ENCODE results near the gene CX3CR1. TPM values are rescaled to one million over a fixed set of nuclear protein-coding genes. Genes with fewer than 3 reads are reported as not detected.

The CX3CR1 gene
- polyA plus RNA-seq, 1 donor from 2014 or later, result not detected

- H3K79me2 ChIP-seq (replicated peaks; ENCODE audit: insufficient read depth, low read length), result no peaks in the 10 kb centered on the region
- H3K27me3 ChIP-seq (ENCODE audit: insufficient read depth, low read depth, low read length), result no peaks in the 10 kb centered on the region
- no peak overlapping the region for H2AFZ ChIP-seq (ENCODE audit: low read depth, low read length)
- TF ChIP-seq MXI1 (conservative IDR thresholded peaks at IDR 0.05; ENCODE audit: poor library complexity, severe bottlenecking) (no peak), POLR2AphosphoS5 (IDR thresholded peaks at IDR 0.05) (no peak), EP300 (conservative IDR thresholded peaks at IDR 0.05; ENCODE audit: poor library complexity, severe bottlenecking) (no peak), TAF1 (IDR thresholded peaks at IDR 0.05; ENCODE audit: low read depth) (no peak), REST (IDR thresholded peaks at IDR 0.05; ENCODE audit: borderline replicate concordance) (no peak), CTCF (IDR thresholded peaks at IDR 0.05; ENCODE audit: poor library complexity, severe bottlenecking) (no peak), EZH2 (IDR thresholded peaks at IDR 0.05; ENCODE audit: borderline replicate concordance, insufficient read depth, low read length, poor library complexity, severe bottlenecking) (no peak), RAD21 (conservative IDR thresholded peaks at IDR 0.05) (no peak), SMC3 (conservative IDR thresholded peaks at IDR 0.05; ENCODE audit: poor library complexity) (no peak)
- no peaks in the 10 kb centered on the region for H3K9me2 ChIP-seq (ENCODE audit: insufficient read depth, low read length)
- no peak overlapping the region for H3K4me2 ChIP-seq (ENCODE audit: low read length)
- no peak overlapping the region for H3K4me3 ChIP-seq (ENCODE audit: low read length)
- H3K9me3 ChIP-seq (ENCODE audit: low read length), result no peaks in the 10 kb centered on the region
- H3K36me3 ChIP-seq (ENCODE audit: insufficient read depth, low read length), result no peaks in the 10 kb centered on the region
- no peaks in the 10 kb centered on the region for H4K20me1 ChIP-seq (ENCODE audit: insufficient read depth)
- H3F3A ChIP-seq (ENCODE audit: insufficient read depth, low read length, poor library complexity, severe bottlenecking), result no peaks in the 10 kb centered on the region
- no peak overlapping the region for H3K9ac ChIP-seq (ENCODE audit: low read length)
- H3K27ac ChIP-seq (ENCODE audit: low read length), result no peak overlapping the region
Measured at GRCh38 chr3:39276746-39277145, 3.1 kb downstream of the CX3CR1 start.

GRCh38 chr3:39275963-39276593 lies 3.8 kb downstream of the CX3CR1 start:
- Histone ChIP-seq H3K27me3 (ENCODE audit: insufficient read depth, low read depth, low read length) (no peaks in the 10 kb centered on the region), H4K20me1 (ENCODE audit: insufficient read depth) (no peaks in the 10 kb centered on the region), H3K4me3 (ENCODE audit: low read length) (no peak overlapping the region), H2AFZ (ENCODE audit: low read depth, low read length) (no peak overlapping the region), H3F3A (ENCODE audit: insufficient read depth, low read length, poor library complexity, severe bottlenecking) (no peaks in the 10 kb centered on the region), H3K9ac (ENCODE audit: low read length) (no peak overlapping the region), H3K4me2 (ENCODE audit: low read length) (no peak overlapping the region), H3K79me2 (replicated peaks; ENCODE audit: insufficient read depth, low read length) (no peaks in the 10 kb centered on the region), H3K9me2 (ENCODE audit: insufficient read depth, low read length) (no peaks in the 10 kb centered on the region), H3K9me3 (ENCODE audit: low read length) (no peaks in the 10 kb centered on the region), H3K36me3 (ENCODE audit: insufficient read depth, low read length) (no peaks in the 10 kb centered on the region), H3K27ac (ENCODE audit: low read length) (no peak overlapping the region)
- no peak for TF ChIP-seq SMC3 (conservative IDR thresholded peaks at IDR 0.05; ENCODE audit: poor library complexity)
- no peak for TF ChIP-seq POLR2AphosphoS5 (IDR thresholded peaks at IDR 0.05)
- TF ChIP-seq MXI1 (conservative IDR thresholded peaks at IDR 0.05; ENCODE audit: poor library complexity, severe bottlenecking), result no peak
- TF ChIP-seq CTCF (IDR thresholded peaks at IDR 0.05; ENCODE audit: poor library complexity, severe bottlenecking), result no peak
- TF ChIP-seq RAD21 (conservative IDR thresholded peaks at IDR 0.05), result no peak
- TF ChIP-seq TAF1 (IDR thresholded peaks at IDR 0.05; ENCODE audit: low read depth), result no peak
- no peak for TF ChIP-seq EP300 (conservative IDR thresholded peaks at IDR 0.05; ENCODE audit: poor library complexity, severe bottlenecking)
- no peak for TF ChIP-seq REST (IDR thresholded peaks at IDR 0.05; ENCODE audit: borderline replicate concordance)
- no peak for TF ChIP-seq EZH2 (IDR thresholded peaks at IDR 0.05; ENCODE audit: borderline replicate concordance, insufficient read depth, low read length, poor library complexity, severe bottlenecking)

Measured in neural cell (in vitro differentiated cells).